Liver (tissue), 3 donors: ENCODE results near the gene CST9.

ENCODE experiments used
- FOXA1 ChIP-seq: IDR thresholded peaks from 2 replicates; pipeline ENCODE4 v1.6.1; 2016; ENCODE audit warnings: antibody characterized with exemption
- GABPA ChIP-seq, 2 donors: IDR thresholded peaks in 1 of 2; conservative IDR thresholded peaks in 1 of 2; 2 replicates each; pipeline ENCODE4 v1.6.1; 2016; ENCODE audit warnings: antibody characterized with exemption in 2 of 2, mild to moderate bottlenecking in 1 of 2, moderate library complexity in 1 of 2
- HNF4A ChIP-seq, 2 donors: conservative IDR thresholded peaks; 2 replicates each; pipeline ENCODE4 v1.6.1; 2016; ENCODE audit warnings: antibody characterized with exemption in 2 of 2, mild to moderate bottlenecking in 2 of 2
- JUND ChIP-seq, 2 donors: IDR thresholded peaks; 2 replicates each; pipeline ENCODE4 v1.6.1; 2016; ENCODE audit warnings: antibody characterized with exemption in 2 of 2
- RAD21 ChIP-seq, 2 donors: IDR thresholded peaks; 2 replicates each; pipeline ENCODE4 v1.6.1; 2016; ENCODE audit warnings: antibody characterized with exemption in 2 of 2, mild to moderate bottlenecking in 2 of 2
- SP1 ChIP-seq: IDR thresholded peaks from 2 replicates; pipeline ENCODE4 v1.6.1; 2018; ENCODE audit warnings: antibody characterized with exemption, mild to moderate bottlenecking
- TAF1 ChIP-seq: conservative IDR thresholded peaks from 2 replicates; pipeline ENCODE4 v1.6.1; 2016; ENCODE audit warnings: antibody characterized with exemption, mild to moderate bottlenecking
- TF ChIP-seq, protein P1 (sequence below): fragments of 150-350 bp; IDR thresholded peaks from 2 replicates; pipeline ENCODE4 v1.5.1; 2017; ENCODE audit warnings: improper control_type of control experiment, low read depth, low read length; ENCODE audit not compliant: missing input control
- TF ChIP-seq, protein P2 (sequence below): IDR thresholded peaks from 2 replicates; pipeline ENCODE4 v1.6.1; 2016; ENCODE audit warnings: antibody characterized with exemption
- donor health status: healthy.
- donor health status: healthy.

DNA sequence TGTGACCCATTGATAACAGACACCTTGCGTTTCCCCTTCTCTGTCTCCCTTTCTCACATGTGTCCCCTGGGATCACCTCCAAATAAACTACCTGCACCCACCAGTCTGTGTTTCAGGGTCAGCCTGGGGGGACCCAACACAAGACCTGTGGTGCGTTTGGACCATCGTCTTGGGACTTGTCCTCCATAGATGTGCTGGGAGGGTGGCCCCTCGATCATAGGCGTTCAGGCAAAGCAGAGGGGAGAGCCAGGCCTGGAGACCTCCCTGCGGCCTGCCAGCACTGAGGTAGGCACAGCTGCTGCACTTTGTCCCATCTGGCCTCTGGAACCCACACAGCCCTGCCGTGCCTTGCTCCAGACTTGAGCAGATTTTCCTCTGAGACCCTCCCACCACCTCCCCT is 18.1 kb downstream of the CST9 start:
- TF ChIP-seq, protein P1, sequence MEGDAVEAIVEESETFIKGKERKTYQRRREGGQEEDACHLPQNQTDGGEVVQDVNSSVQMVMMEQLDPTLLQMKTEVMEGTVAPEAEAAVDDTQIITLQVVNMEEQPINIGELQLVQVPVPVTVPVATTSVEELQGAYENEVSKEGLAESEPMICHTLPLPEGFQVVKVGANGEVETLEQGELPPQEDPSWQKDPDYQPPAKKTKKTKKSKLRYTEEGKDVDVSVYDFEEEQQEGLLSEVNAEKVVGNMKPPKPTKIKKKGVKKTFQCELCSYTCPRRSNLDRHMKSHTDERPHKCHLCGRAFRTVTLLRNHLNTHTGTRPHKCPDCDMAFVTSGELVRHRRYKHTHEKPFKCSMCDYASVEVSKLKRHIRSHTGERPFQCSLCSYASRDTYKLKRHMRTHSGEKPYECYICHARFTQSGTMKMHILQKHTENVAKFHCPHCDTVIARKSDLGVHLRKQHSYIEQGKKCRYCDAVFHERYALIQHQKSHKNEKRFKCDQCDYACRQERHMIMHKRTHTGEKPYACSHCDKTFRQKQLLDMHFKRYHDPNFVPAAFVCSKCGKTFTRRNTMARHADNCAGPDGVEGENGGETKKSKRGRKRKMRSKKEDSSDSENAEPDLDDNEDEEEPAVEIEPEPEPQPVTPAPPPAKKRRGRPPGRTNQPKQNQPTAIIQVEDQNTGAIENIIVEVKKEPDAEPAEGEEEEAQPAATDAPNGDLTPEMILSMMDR: no peak
- no peak for TF ChIP-seq JUND (IDR thresholded peaks at IDR 0.05)
- TF ChIP-seq SP1: no peak
- TF ChIP-seq GABPA (IDR thresholded peaks at IDR 0.05 in 1 of 2, conservative IDR thresholded peaks at IDR 0.05 in 1 of 2): no peak
- no peak for TF ChIP-seq FOXA1
- no peak for TF ChIP-seq RAD21 (IDR thresholded peaks at IDR 0.05)
- TF ChIP-seq HNF4A (conservative IDR thresholded peaks at IDR 0.05): no peak
- TF ChIP-seq, protein P2, sequence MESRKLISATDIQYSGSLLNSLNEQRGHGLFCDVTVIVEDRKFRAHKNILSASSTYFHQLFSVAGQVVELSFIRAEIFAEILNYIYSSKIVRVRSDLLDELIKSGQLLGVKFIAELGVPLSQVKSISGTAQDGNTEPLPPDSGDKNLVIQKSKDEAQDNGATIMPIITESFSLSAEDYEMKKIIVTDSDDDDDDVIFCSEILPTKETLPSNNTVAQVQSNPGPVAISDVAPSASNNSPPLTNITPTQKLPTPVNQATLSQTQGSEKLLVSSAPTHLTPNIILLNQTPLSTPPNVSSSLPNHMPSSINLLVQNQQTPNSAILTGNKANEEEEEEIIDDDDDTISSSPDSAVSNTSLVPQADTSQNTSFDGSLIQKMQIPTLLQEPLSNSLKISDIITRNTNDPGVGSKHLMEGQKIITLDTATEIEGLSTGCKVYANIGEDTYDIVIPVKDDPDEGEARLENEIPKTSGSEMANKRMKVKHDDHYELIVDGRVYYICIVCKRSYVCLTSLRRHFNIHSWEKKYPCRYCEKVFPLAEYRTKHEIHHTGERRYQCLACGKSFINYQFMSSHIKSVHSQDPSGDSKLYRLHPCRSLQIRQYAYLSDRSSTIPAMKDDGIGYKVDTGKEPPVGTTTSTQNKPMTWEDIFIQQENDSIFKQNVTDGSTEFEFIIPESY: no peak
- TF ChIP-seq TAF1: no peak
